Activated naive CD8-positive, alpha-beta T cell treated with anti-CD3 and anti-CD28 coated beads for 36 hours (primary cell): ENCODE data around the gene SEMA4D. TPM values are rescaled to one million over a fixed set of nuclear protein-coding genes. Genes with fewer than 3 reads are reported as not detected.
A peak's percentile ranks its signal among the peaks of the same experiment; 100 is the strongest.

Source experiments
- DNase-seq: peaks from one replicate; pipeline ENCODE4 v3.0.0; 2021
- H3K27ac Mint-ChIP-seq: one replicate; pipeline ENCODE4 v1.8.0; 2022; ENCODE audit warnings: mild to moderate bottlenecking, moderate library complexity, mixed read lengths
- H3K27me3 Mint-ChIP-seq: one replicate; pipeline ENCODE4 v1.8.0; 2022; ENCODE audit warnings: mild to moderate bottlenecking, mixed read lengths
- H3K36me3 Mint-ChIP-seq: one replicate; pipeline ENCODE4 v1.8.0; 2021; ENCODE audit warnings: mild to moderate bottlenecking, mixed read lengths
- H3K4me1 Mint-ChIP-seq: one replicate; pipeline ENCODE4 v1.8.0; 2021; ENCODE audit warnings: mixed read lengths
- H3K4me3 Mint-ChIP-seq: one replicate; pipeline ENCODE4 v1.8.0; 2022; ENCODE audit warnings: mild to moderate bottlenecking, moderate library complexity, mixed read lengths
- H3K9me3 Mint-ChIP-seq: one replicate; pipeline ENCODE4 v1.8.0; 2022; ENCODE audit warnings: mixed read lengths
- total RNA-seq, 2 experiments: library from RNA; stranded (reverse); gene quantifications; one replicate each; pipeline ENCODE4 v1.2.3, GENCODE V29; 2021

The SEMA4D gene
- total RNA-seq, 2 experiments from 2014 or later: 239 to 245 TPM

GRCh38 chr9:89522261-89522958, 24.5 kb upstream of the SEMA4D start:
- Mint-ChIP-seq H3K27me3 (no peaks in the 10 kb centered on the region), H3K27ac (peak overlapping the region; percentile 98), H3K9me3 (no peaks in the 10 kb centered on the region), H3K4me3 (peak overlapping the region; percentile 82), H3K4me1 (peaks cover 87% of the 10 kb centered on the region), H3K36me3 (peaks cover 6% of the 10 kb centered on the region)
- DNase-seq: peak; percentile 72

- H3K27ac Mint-ChIP-seq: peak overlapping the region; percentile 74
- H3K4me3 Mint-ChIP-seq: peak overlapping the region; percentile 22
- peaks cover 70% of the 10 kb centered on the region for H3K4me1 Mint-ChIP-seq
- DNase-seq: no peak
- H3K27me3 Mint-ChIP-seq: no peaks in the 10 kb centered on the region
- peaks cover 2% of the 10 kb centered on the region for H3K36me3 Mint-ChIP-seq
- no peaks in the 10 kb centered on the region for H3K9me3 Mint-ChIP-seq
Observed at GRCh38 chr9:89519366-89519805, 21.5 kb upstream of the SEMA4D start.

- H3K27ac Mint-ChIP-seq: peak overlapping the region; percentile 74
- H3K4me3 Mint-ChIP-seq: no peak overlapping the region
- DNase-seq: no peak
- H3K27me3 Mint-ChIP-seq: no peaks in the 10 kb centered on the region
- peaks cover 2% of the 10 kb centered on the region for H3K36me3 Mint-ChIP-seq
- no peaks in the 10 kb centered on the region for H3K9me3 Mint-ChIP-seq
- peaks cover 64% of the 10 kb centered on the region for H3K4me1 Mint-ChIP-seq
Observed at GRCh38 chr9:89518466-89519365, 20.8 kb upstream of the SEMA4D start.

- no peak overlapping the region for H3K4me3 Mint-ChIP-seq
- H3K36me3 Mint-ChIP-seq: no peaks in the 10 kb centered on the region
- no peak overlapping the region for H3K27ac Mint-ChIP-seq
- no peaks in the 10 kb centered on the region for H3K9me3 Mint-ChIP-seq
- H3K4me1 Mint-ChIP-seq: peaks cover 51% of the 10 kb centered on the region
- DNase-seq: no peak
- no peaks in the 10 kb centered on the region for H3K27me3 Mint-ChIP-seq
Observed at GRCh38 chr9:89515416-89515815, 17.5 kb upstream of the SEMA4D start.

- DNase-seq: no peak
- peaks cover 51% of the 10 kb centered on the region for H3K4me1 Mint-ChIP-seq
- no peaks in the 10 kb centered on the region for H3K9me3 Mint-ChIP-seq
- H3K27ac Mint-ChIP-seq: no peak overlapping the region
- H3K4me3 Mint-ChIP-seq: no peak overlapping the region
- H3K27me3 Mint-ChIP-seq: no peaks in the 10 kb centered on the region
- H3K36me3 Mint-ChIP-seq: no peaks in the 10 kb centered on the region
Observed at GRCh38 chr9:89514956-89515355, 17.0 kb upstream of the SEMA4D start.

GRCh38 chr9:89514337-89514736, 16.4 kb upstream of the SEMA4D start:
- no peak for DNase-seq
- H3K27me3 Mint-ChIP-seq: no peaks in the 10 kb centered on the region
- peaks cover 3% of the 10 kb centered on the region for H3K36me3 Mint-ChIP-seq
- H3K9me3 Mint-ChIP-seq: no peaks in the 10 kb centered on the region
- peaks cover 48% of the 10 kb centered on the region for H3K4me1 Mint-ChIP-seq
- H3K4me3 Mint-ChIP-seq: no peak overlapping the region
- H3K27ac Mint-ChIP-seq: no peak overlapping the region

GRCh38 chr9:89513837-89514236, 15.9 kb upstream of the SEMA4D start:
- H3K36me3 Mint-ChIP-seq: peaks cover 4% of the 10 kb centered on the region
- H3K4me3 Mint-ChIP-seq: no peak overlapping the region
- no peak overlapping the region for H3K27ac Mint-ChIP-seq
- no peaks in the 10 kb centered on the region for H3K27me3 Mint-ChIP-seq
- H3K4me1 Mint-ChIP-seq: peaks cover 48% of the 10 kb centered on the region
- H3K9me3 Mint-ChIP-seq: no peaks in the 10 kb centered on the region
- DNase-seq: no peak

GRCh38 chr9:89512382-89512781, 14.5 kb upstream of the SEMA4D start:
- Mint-ChIP-seq H3K9me3 (no peaks in the 10 kb centered on the region), H3K27me3 (no peaks in the 10 kb centered on the region), H3K36me3 (peaks cover 4% of the 10 kb centered on the region), H3K27ac (no peak overlapping the region), H3K4me1 (peaks cover 49% of the 10 kb centered on the region), H3K4me3 (no peak overlapping the region)
- DNase-seq: no peak

- no peak for DNase-seq
- peaks cover 63% of the 10 kb centered on the region for H3K4me1 Mint-ChIP-seq
- H3K27me3 Mint-ChIP-seq: no peaks in the 10 kb centered on the region
- H3K27ac Mint-ChIP-seq: no peak overlapping the region
- H3K9me3 Mint-ChIP-seq: no peaks in the 10 kb centered on the region
- peaks cover 4% of the 10 kb centered on the region for H3K36me3 Mint-ChIP-seq
- H3K4me3 Mint-ChIP-seq: no peak overlapping the region
Observed at GRCh38 chr9:89508951-89509615, 11.2 kb upstream of the SEMA4D start.

GRCh38 chr9:89505911-89506310, 8.0 kb upstream of the SEMA4D start:
- Mint-ChIP-seq H3K36me3 (peaks cover 4% of the 10 kb centered on the region), H3K4me3 (no peak overlapping the region), H3K9me3 (no peaks in the 10 kb centered on the region), H3K4me1 (peaks cover 79% of the 10 kb centered on the region), H3K27ac (peak overlapping the region; percentile 31), H3K27me3 (no peaks in the 10 kb centered on the region)
- no peak for DNase-seq

- Mint-ChIP-seq H3K36me3 (peaks cover 4% of the 10 kb centered on the region), H3K4me1 (peaks cover 70% of the 10 kb centered on the region), H3K9me3 (no peaks in the 10 kb centered on the region), H3K27ac (no peak overlapping the region), H3K4me3 (no peak overlapping the region), H3K27me3 (no peaks in the 10 kb centered on the region)
- DNase-seq: no peak
Observed at GRCh38 chr9:89505048-89505447, 7.1 kb upstream of the SEMA4D start.

- H3K4me3 Mint-ChIP-seq: peak overlapping the region; percentile 56
- H3K27ac Mint-ChIP-seq: peak overlapping the region; percentile 88
- H3K27me3 Mint-ChIP-seq: no peaks in the 10 kb centered on the region
- H3K4me1 Mint-ChIP-seq: peaks cover 70% of the 10 kb centered on the region
- H3K36me3 Mint-ChIP-seq: no peaks in the 10 kb centered on the region
- no peaks in the 10 kb centered on the region for H3K9me3 Mint-ChIP-seq
- no peak for DNase-seq
Observed at GRCh38 chr9:89502671-89503070, 4.8 kb upstream of the SEMA4D start.

GRCh38 chr9:89502038-89502601, 4.2 kb upstream of the SEMA4D start:
- Mint-ChIP-seq H3K4me1 (peaks cover 64% of the 10 kb centered on the region), H3K4me3 (peak overlapping the region; percentile 56), H3K27me3 (no peaks in the 10 kb centered on the region), H3K9me3 (no peaks in the 10 kb centered on the region), H3K36me3 (peaks cover under 1% of the 10 kb centered on the region), H3K27ac (peak overlapping the region; percentile 88)
- peak; percentile 36 for DNase-seq

- Mint-ChIP-seq H3K4me1 (peaks cover 59% of the 10 kb centered on the region), H3K4me3 (no peak overlapping the region), H3K27me3 (no peaks in the 10 kb centered on the region), H3K36me3 (peaks cover 8% of the 10 kb centered on the region), H3K9me3 (no peaks in the 10 kb centered on the region), H3K27ac (peak overlapping the region; percentile 88)
- DNase-seq: no peak
Observed at GRCh38 chr9:89501311-89501898, 3.5 kb upstream of the SEMA4D start.
